HG03520 (cell line): ENCODE results near the gene BRINP2.

Experiments used
- ATAC-seq: cut with Tn5 transposase; IDR thresholded peaks from one replicate; pipeline ENCODE4 v1.9.1; 2021; ENCODE audit warnings: mild to moderate bottlenecking, moderate library complexity; ENCODE audit not compliant: unreplicated experiment

Gene BRINP2

GRCh38 chr1:177170756-177171535 lies at the start of gene BRINP2:
Gene BRINP2 (plus strand): TSS chr1:177170958. CDS start chr1:177229877, 58,919 bp downstream.
- ATAC-seq: peak; percentile 89

- no peak for ATAC-seq
Observed at GRCh38 chr1:177122461-177123251, 48.1 kb upstream of the BRINP2 start.

- no peak for ATAC-seq
Observed at GRCh38 chr1:177124577-177125278, 46.0 kb upstream of the BRINP2 start.

DNA sequence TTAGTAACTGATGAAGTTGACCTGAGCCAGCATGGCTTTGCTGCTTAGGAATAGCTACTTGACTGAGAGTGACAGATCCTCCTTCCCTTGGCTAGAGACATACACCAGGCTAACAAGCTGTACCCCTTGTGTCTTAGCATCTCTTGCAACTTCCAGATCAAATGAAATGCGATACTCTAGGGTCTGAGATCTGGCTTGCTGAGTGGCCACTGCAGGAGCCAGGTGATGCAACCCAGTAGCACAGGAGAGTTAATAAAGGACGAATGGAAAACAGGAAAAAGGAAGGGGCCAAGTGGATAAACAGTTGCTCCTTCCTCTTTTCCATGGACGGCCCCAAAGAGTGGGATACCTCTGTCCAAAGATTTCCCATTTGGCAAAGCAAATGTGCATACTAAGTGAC lies 44.5 kb upstream of the BRINP2 start:
- no peak for ATAC-seq

- no peak for ATAC-seq
Observed at GRCh38 chr1:177128665-177129281, 42.0 kb upstream of the BRINP2 start.

DNA sequence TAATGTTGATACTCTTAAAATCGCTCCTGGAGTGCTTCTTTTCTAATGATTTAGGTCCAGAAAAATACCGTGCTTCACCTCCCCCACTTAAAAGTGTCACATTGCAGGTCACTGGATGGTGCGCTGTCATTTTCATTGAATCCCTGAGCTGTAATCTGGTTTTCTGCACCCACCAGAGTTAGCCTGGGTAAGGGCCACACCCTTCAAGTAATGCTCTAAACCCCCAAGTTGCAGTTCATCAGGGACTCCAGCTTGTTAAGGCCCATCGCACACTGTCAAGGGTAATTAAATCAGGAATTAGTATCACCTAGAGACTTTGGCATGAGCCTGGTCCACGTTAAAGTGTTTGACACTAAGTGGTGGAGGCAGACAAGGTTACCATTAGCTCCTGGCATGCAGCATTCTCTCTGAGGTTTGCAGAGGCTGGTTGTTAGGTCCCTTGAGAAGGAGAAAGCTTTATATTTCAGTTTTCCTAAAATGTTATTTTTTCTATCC lies 40.3 kb upstream of the BRINP2 start:
- no peak for ATAC-seq

GRCh38 chr1:177131723-177132122 lies 39.0 kb upstream of the BRINP2 start:
- ATAC-seq: no peak

DNA sequence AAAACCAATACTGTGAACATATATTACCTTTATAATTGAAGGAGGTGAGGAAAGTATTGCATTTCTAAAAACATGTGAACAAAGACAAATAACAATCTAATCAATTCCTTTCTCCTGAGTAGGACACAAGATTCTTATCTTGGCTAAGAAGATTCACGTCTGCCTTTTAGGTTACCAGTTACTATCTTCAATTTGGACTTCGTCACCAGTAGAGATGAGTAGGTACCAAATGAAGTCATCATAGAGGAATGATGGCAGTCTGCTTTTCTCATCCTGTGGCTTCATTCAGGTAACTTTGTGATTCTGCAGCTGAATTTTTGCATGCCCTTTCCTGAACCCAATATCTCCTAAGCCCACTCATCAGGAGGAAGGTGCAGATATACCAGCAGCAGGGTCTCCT lies 38.6 kb upstream of the BRINP2 start:
- ATAC-seq: no peak

DNA sequence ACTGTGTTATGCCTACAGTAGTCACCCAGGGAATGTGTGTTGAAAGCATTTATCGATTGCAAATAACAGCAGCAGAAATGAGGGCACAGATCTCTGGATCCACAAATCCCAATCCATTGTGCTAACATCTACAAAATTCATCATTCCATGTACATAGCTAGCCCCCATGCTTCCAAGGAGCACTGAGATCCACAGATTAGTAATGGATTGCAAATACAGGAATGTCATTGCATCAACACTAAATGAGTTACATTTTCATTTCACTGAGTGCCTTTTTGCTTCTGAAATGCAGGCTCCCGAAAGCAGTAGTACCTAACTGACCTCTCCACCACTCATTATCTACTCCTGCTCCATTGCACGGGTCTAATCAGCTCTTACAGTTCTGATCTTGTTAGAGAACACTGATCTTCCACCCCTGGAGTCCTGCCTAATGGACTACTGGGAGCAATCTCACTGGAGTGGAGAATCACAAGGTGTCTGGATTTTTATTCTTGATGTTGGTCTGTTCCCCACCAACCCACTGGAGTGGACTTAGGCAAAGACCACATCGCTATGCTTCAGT lies 36.7 kb upstream of the BRINP2 start:
- ATAC-seq: no peak

DNA sequence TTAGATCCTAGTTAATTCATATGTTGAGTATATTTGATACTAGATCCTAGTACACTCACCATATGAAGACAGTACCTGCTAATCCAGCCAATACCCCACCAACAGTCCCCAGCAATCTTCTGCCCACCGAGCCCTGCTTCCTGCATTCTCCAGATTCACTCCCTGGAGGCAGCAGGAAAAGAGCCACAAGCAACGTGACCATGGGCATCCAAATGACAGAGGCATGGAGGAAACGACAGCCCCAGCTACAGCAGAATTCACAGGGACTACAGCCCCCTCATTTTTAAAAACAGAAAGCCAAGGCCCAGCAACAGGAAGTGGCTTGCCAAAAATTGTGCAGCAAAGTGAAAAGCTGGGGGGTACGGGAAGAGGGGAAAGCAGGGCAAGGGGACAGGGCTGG lies 35.5 kb upstream of the BRINP2 start:
- no peak for ATAC-seq

DNA sequence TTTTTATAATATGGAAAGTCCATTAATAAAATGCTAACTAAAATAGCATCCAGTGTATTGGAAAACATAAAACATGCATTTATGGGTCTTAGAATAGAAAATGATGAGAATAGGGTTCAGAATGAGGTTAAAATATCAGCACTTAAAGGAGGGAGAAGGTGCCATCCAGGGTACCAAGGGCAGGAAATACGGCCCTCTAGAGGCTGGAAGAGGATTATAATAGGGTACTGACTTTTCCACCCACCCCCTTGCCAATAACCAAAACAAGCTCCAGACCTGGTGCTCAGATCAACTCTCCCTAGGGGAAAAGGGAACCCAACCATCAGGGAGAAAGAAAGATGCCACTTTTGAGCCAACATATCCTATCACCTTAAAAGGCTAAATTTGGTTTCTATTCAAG lies 32.9 kb upstream of the BRINP2 start:
- ATAC-seq: no peak

GRCh38 chr1:177138347-177138746 lies 32.4 kb upstream of the BRINP2 start:
- no peak for ATAC-seq

DNA sequence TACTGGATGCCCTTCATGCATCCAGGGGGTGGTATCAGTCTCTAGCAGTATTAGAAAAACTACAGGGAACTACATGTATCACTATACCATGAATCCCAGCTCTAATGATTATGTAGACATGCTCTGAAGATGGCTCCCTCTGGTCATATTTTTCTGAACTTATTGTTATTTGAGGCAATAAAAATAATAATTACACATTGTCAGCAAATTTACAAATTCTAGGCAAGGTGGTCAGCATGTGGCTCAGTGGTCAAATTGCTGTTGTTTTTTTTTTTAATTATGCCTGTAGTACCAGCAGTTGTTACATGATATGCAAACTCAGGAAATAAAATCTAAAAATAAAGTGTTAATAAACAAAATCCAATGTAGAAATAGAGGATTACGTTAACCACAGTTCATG lies 28.7 kb upstream of the BRINP2 start:
- no peak for ATAC-seq

GRCh38 chr1:177142791-177143271 lies 27.9 kb upstream of the BRINP2 start:
- ATAC-seq: no peak

GRCh38 chr1:177145106-177146070 lies 25.4 kb upstream of the BRINP2 start:
- ATAC-seq: no peak

- ATAC-seq: no peak
Observed at GRCh38 chr1:177146499-177146898, 24.3 kb upstream of the BRINP2 start.

- ATAC-seq: no peak
Observed at GRCh38 chr1:177162243-177162642, 8.5 kb upstream of the BRINP2 start.

DNA sequence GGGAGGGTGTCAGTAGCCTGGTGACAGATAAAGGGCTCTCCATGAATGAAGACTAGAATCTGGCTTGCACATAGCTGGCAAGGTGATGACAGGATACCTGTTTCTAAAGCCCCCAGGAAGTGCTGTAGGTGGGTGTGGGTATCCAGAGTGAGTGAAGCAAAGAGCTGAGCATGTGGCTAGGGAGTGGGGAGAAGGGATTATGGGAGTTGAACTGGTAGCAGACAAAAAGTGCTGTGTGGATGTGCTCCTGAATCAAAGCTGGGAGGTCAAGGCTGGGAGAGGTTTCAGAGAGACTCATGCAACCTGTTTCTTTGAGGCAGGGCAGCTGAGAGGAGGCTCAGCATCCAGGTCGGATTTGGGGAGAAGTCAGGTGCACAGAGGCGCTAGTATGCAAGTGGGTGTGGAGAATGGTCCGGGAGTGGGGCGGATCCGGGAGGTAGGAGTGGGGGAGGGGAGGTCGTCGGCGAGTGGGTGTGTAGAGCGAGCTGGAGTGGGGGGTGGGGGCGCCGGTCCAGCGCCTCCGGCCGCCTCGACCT lies 6.8 kb upstream of the BRINP2 start:
- no peak for ATAC-seq
